Endodermal cell (in vitro differentiated cells): ENCODE results near the gene RTRAF. TPM values are rescaled to one million over a fixed set of nuclear protein-coding genes. Genes with fewer than 3 reads are reported as not detected.

Experiments used
- DNase-seq: peaks from one replicate; pipeline ENCODE4 v3.0.0-alpha.2; 2017
- H3K27ac ChIP-seq: 2 replicates; pipeline ENCODE4 v1.5.1; 2013; ENCODE audit warnings: mild to moderate bottlenecking, low read depth, low read length, moderate library complexity
- H3K27me3 ChIP-seq: 2 replicates; pipeline ENCODE4 v1.6.1; 2013; ENCODE audit warnings: mild to moderate bottlenecking, low read length, moderate library complexity; ENCODE audit not compliant: insufficient read depth, control insufficient read depth, poor library complexity, severe bottlenecking
- H3K36me3 ChIP-seq: 2 replicates; pipeline ENCODE4 v1.7.0; 2013; ENCODE audit warnings: mild to moderate bottlenecking, low read length, moderate library complexity; ENCODE audit not compliant: control insufficient read depth, insufficient read depth
- H3K4me1 ChIP-seq: one replicate; pipeline ENCODE4 v1.7.0; 2013; ENCODE audit warnings: low read length; ENCODE audit not compliant: control insufficient read depth, insufficient read depth
- H3K4me3 ChIP-seq: 2 replicates; pipeline ENCODE4 v1.5.1; 2013; ENCODE audit warnings: mild to moderate bottlenecking, low read length, moderate library complexity
- H3K9ac ChIP-seq: 2 replicates; pipeline ENCODE4 v1.6.1; 2013; ENCODE audit warnings: mild to moderate bottlenecking, low read length, moderate library complexity; ENCODE audit not compliant: poor library complexity, severe bottlenecking; ENCODE audit errors: extremely low read depth
- H3K9me3 ChIP-seq: 2 replicates; pipeline ENCODE4 v1.6.1; 2013; ENCODE audit warnings: mild to moderate bottlenecking, low read length, moderate library complexity; ENCODE audit not compliant: control insufficient read depth
- H3K27ac Mint-ChIP-seq: 2 replicates; pipeline ENCODE4 v1.8.0; 2020; ENCODE audit warnings: mixed read lengths
- H3K27me3 Mint-ChIP-seq: 2 replicates; pipeline ENCODE4 v1.8.0; 2021; ENCODE audit warnings: mild to moderate bottlenecking, mixed read lengths; ENCODE audit not compliant: insufficient read depth
- H3K36me3 Mint-ChIP-seq: 2 replicates; pipeline ENCODE4 v1.8.0; 2020; ENCODE audit warnings: low read depth, mixed read lengths
- H3K4me1 Mint-ChIP-seq: 2 replicates; pipeline ENCODE4 v1.8.0; 2020; ENCODE audit warnings: mixed read lengths
- H3K4me3 Mint-ChIP-seq: 2 replicates; pipeline ENCODE4 v1.8.0; 2020; ENCODE audit warnings: mild to moderate bottlenecking, moderate library complexity, mixed read lengths
- H3K9me3 Mint-ChIP-seq: 2 replicates; pipeline ENCODE4 v1.8.0; 2020; ENCODE audit warnings: mild to moderate bottlenecking, mixed read lengths
- CTCF ChIP-seq: fragments of 200-600 bp; sonication (generic); conservative IDR thresholded peaks from 2 replicates; pipeline ENCODE4 v1.5.0; 2021; ENCODE audit warnings: antibody characterized with exemption, mild to moderate bottlenecking
- WGBS, 2 experiments: methylation state at CpG; one replicate each; pipeline versions ENCODE4 v1.1.5 to v1.1.7; 2013; ENCODE audit warnings: missing lambda C conversion rate in 2 of 2, mixed read lengths in 1 of 2; ENCODE audit not compliant: insufficient coverage in 1 of 2, insufficient read length in 1 of 2; 5-methylcytosine and 5-hydroxymethylcytosine counted together
- total RNA-seq, 2 donors: library from RNA; stranded (reverse); fragmentation: NEBNext Ultra II Directional in 1 of 2; extraction: Animal tissue kit (Norgen Biotek cat#: 25700) in 1 of 2; gene quantifications; 2 replicates in 1 of 2; 3 replicates in 1 of 2; pipeline ENCODE4 v1.2.1, GENCODE V29; 2021

RTRAF gene
- total RNA-seq, 2 donors from 2014 or later, result 284 to 307 TPM

GRCh38 chr14:51999084-51999483 is 9.7 kb downstream of the RTRAF start:
- peaks cover 72% of the 10 kb centered on the region for H3K36me3 Mint-ChIP-seq
- Histone ChIP-seq H3K4me1 (peaks cover 13% of the 10 kb centered on the region), H3K36me3 (peaks cover 99% of the 10 kb centered on the region), H3K9me3 (no peaks in the 10 kb centered on the region), H3K4me3 (no peak overlapping the region), H3K27me3 (no peaks in the 10 kb centered on the region), H3K9ac (no peak overlapping the region), H3K27ac (no peak overlapping the region)
- WGBS, 2 experiments, result 89% methylated on average over 2 of the region's 2 CpGs; no CpG with 5 or more reads in 1 of the 2 experiments
- no peak overlapping the region for H3K4me3 Mint-ChIP-seq
- H3K27ac Mint-ChIP-seq, result no peak overlapping the region
- no peaks in the 10 kb centered on the region for H3K9me3 Mint-ChIP-seq
- no peaks in the 10 kb centered on the region for H3K27me3 Mint-ChIP-seq
- H3K4me1 Mint-ChIP-seq, result peaks cover 22% of the 10 kb centered on the region
- no peak for TF ChIP-seq CTCF
- DNase-seq, result no peak

GRCh38 chr14:52000019-52000582 is 10.8 kb downstream of the RTRAF start:
- no peaks in the 10 kb centered on the region for H3K27me3 Mint-ChIP-seq
- no peak overlapping the region for H3K4me3 Mint-ChIP-seq
- H3K4me1 ChIP-seq, result peaks cover 13% of the 10 kb centered on the region
- H3K36me3 Mint-ChIP-seq, result peaks cover 75% of the 10 kb centered on the region
- H3K9ac ChIP-seq, result no peak overlapping the region
- no peak for DNase-seq
- TF ChIP-seq CTCF, result no peak
- 92% methylated on average over 3 of the region's 3 CpGs; no CpG with 5 or more reads in 1 of the 2 experiments for WGBS, 2 experiments
- H3K27ac ChIP-seq, result no peak overlapping the region
- H3K4me1 Mint-ChIP-seq, result peaks cover 15% of the 10 kb centered on the region
- H3K4me3 ChIP-seq, result no peak overlapping the region
- peaks cover 99% of the 10 kb centered on the region for H3K36me3 ChIP-seq
- no peaks in the 10 kb centered on the region for H3K27me3 ChIP-seq
- no peak overlapping the region for H3K27ac Mint-ChIP-seq
- H3K9me3 Mint-ChIP-seq, result no peaks in the 10 kb centered on the region
- no peaks in the 10 kb centered on the region for H3K9me3 ChIP-seq

- H3K27me3 ChIP-seq, result no peaks in the 10 kb centered on the region
- Mint-ChIP-seq H3K4me1 (peaks cover 16% of the 10 kb centered on the region), H3K36me3 (peaks cover 77% of the 10 kb centered on the region), H3K27me3 (no peaks in the 10 kb centered on the region), H3K4me3 (no peak overlapping the region), H3K9me3 (no peaks in the 10 kb centered on the region), H3K27ac (no peak overlapping the region)
- no peak overlapping the region for H3K27ac ChIP-seq
- WGBS, 2 experiments, result 93 to 100% methylated on average over 1 to 2 of the region's 3 CpGs
- no peak overlapping the region for H3K9ac ChIP-seq
- no peak for DNase-seq
- peaks cover 100% of the 10 kb centered on the region for H3K36me3 ChIP-seq
- TF ChIP-seq CTCF, result no peak
- H3K4me3 ChIP-seq, result no peak overlapping the region
- H3K9me3 ChIP-seq, result no peaks in the 10 kb centered on the region
- peaks cover 11% of the 10 kb centered on the region for H3K4me1 ChIP-seq
Measured at GRCh38 chr14:52000696-52001095, 11.3 kb downstream of the RTRAF start.
